GM12874 (cell line): ENCODE data around the gene SEPTIN2.

Experiments used
- CTCF ChIP-seq: IDR thresholded peaks from 2 replicates; pipeline ENCODE4 v1.5.1; 2011; ENCODE audit warnings: low read depth, mild to moderate bottlenecking, control low read depth, low read length, moderate library complexity; ENCODE audit not compliant: insufficient read depth

Gene SEPTIN2

GRCh38 chr2:241349941-241350340 lies 34.2 kb downstream of the SEPTIN2 start:
- no peak for TF ChIP-seq CTCF

DNA sequence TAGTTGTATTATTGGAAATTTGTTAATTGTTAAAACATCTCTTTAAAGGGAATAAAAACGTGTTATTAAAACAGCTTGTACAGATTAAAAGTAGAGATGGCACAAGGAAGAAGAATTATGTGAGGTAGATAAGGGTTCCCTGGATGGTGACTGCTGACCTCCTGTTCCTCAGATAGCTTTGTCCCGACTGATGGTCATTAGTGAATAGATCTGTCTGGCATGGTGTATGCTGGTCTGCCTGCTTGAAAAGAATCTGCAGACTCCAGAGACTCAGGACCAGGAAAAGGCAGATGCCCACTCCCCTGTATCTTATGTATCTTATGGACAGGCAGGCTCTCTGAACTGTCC lies 34.8 kb downstream of the SEPTIN2 start:
- TF ChIP-seq CTCF, result no peak

- no peak for TF ChIP-seq CTCF
These were observed 35.3 kb downstream of the SEPTIN2 start for GRCh38 chr2:241350878-241351639.

DNA sequence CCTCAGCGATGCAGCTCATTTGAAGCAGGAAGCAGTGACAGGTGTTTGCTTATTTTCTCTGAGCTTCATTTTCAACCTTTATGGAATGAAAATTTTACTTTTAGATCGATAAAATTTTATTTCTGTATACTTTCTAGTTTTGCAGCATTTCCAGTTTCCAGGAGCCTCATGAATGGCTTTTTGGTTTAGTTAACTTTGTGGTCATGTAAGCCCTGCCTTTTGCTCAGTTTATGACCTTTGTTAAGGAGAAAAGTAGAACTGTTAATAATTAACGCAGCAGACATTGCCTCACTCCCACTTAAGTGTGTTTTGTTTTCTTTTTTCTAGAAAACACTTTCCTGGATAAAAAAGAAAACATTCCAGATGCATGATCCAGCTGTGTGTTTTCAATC lies 35.9 kb downstream of the SEPTIN2 start:
- TF ChIP-seq CTCF, result no peak

DNA sequence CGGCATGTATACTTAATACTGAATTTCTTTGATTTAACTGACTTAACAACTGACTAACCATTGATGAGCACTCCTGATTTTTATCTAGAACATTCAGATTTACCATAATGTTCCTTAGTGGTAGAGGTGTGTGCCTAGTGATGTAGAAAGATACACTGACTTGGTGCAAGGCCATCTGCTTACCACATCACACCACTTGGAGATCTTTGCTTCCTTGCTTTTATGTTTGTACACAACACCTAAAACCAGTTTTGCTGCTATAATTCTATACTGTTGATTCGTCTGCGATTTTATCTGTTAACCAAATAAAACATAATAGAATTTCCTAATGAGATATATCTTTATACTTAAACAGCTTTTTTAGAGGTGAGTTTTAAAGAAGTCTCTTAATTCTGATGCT lies 36.5 kb downstream of the SEPTIN2 start:
- TF ChIP-seq CTCF, result no peak

DNA sequence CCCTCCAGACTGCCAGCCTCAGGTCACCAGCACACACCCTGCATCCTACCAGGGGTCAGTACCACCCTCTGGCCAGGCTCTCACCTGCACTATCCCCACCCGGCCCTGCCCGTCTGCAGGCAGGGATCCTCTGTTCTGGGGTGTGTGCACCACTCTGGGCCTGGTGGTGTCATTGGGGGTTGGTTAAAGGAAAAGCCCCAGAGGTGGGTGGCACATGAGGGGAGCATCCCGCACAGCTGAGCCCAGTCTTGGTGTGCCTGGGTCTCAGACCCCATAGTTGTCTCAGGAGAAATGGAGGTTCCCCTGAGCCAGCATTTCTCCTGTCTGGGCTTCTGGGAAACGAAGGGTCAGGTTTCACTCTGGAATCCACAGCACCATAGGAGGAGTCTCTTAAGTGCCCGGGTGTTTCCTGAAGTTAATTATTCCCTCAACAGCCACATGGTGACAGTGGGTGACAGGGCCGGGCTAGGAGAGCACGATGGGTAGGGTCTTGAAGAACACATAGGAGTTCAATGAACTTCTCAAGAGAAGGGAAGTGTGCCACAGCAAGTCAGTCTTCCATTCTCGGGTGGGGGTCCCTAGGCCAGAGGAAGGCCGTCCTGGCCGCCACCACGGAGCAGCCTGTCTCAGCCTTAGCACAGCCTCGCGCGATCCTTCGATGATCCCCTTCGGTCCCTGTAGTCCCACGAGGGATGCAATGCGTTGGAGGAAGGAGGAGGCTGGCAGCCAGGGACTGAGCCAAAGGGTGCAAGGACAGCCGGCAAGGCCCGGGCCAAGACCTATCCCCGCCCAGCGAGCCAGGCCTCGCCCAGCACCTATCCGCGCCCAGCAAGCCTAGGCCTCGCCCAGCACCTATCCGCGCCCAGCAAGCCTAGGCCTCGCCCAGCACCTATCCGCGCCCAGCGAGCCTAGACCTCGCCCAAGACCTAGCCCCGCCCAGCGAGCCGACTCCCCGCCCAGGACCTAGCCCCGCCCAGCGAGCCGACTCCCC lies 39.2 kb downstream of the SEPTIN2 start:
- TF ChIP-seq CTCF, result no peak

- no peak for TF ChIP-seq CTCF
These were observed 40.5 kb downstream of the SEPTIN2 start, which contains the start of gene FARP2 for GRCh38 chr2:241355983-241356870. Gene FARP2 (plus strand): TSS chr2:241356285. CDS start chr2:241373108, 16,823 bp downstream.
